ENCODE results near the gene OLFML2A. TPM values are rescaled to one million over a fixed set of nuclear protein-coding genes. Genes with fewer than 3 reads are reported as not detected.
A peak's percentile ranks its signal among the peaks of the same experiment; 100 is the strongest.
"Not testable (repeated sequence)": the region's sequence is repeated elsewhere in the genome, so short reads cannot be mapped to it uniquely, and the experiment has no call there.

The OLFML2A gene
- total RNA-seq = not detected

GRCh38 chr9:124776954-124777648 is at the start of gene OLFML2A:
Gene OLFML2A (plus strand): TSS chr9:124777133. CDS start chr9:124777271, 138 bp downstream.
- DNase-seq = peak; percentile 21
- Mint-ChIP-seq H3K4me3 (peak within 1 kb of the TSS; percentile 46), H3K27me3 (peaks cover 37% of the 10 kb centered on the region), H3K36me3 (ENCODE audit: low read depth) (no peaks in the 10 kb centered on the region), H3K27ac (no peak within 1 kb of the TSS), H3K4me1 (peaks cover 32% of the 10 kb centered on the region), H3K9me3 (no peaks in the 10 kb centered on the region)
- ChIA-PET CTCF (interaction anchor here (1.0 to 10.1 kb wide), 6 partner anchors 8 to 116 kb away, joined by 3 to 264 read pairs (median 4); partner anchors contain the start of gene WDR38), POLR2A (interaction anchor here (1.0 to 1.4 kb wide), 2 partner anchors 71 to 77 kb away, joined by 3 read pairs; partner anchors contain the start of gene WDR38)

GRCh38 chr9:124730772-124731171 is 46.2 kb upstream of the OLFML2A start:
- H3K27ac Mint-ChIP-seq = no peak overlapping the region
- no peaks in the 10 kb centered on the region for H3K9me3 Mint-ChIP-seq
- DNase-seq = no peak
- peaks cover 6% of the 10 kb centered on the region for H3K27me3 Mint-ChIP-seq
- ChIA-PET POLR2A (no interaction called here), CTCF (interaction anchor here (0.9 kb wide), 1 partner anchor 19 kb away, joined by 4 read pairs; no protein-coding TSS in a partner anchor)
- no peak overlapping the region for H3K4me3 Mint-ChIP-seq
- peaks cover 8% of the 10 kb centered on the region for H3K4me1 Mint-ChIP-seq
- H3K36me3 Mint-ChIP-seq (ENCODE audit: low read depth) = no peaks in the 10 kb centered on the region

- POLR2A ChIA-PET = interaction anchor here (1.5 kb wide), 1 partner anchor 9 kb away, joined by 3 read pairs; no protein-coding TSS in a partner anchor
Observed at GRCh38 chr9:124733964-124734740, 42.8 kb upstream of the OLFML2A start.

GRCh38 chr9:124734741-124735083 is 42.2 kb upstream of the OLFML2A start:
- H3K9me3 Mint-ChIP-seq; DNase-seq; H3K27ac Mint-ChIP-seq; CTCF ChIA-PET; H3K36me3 Mint-ChIP-seq (ENCODE audit: low read depth); H3K4me1 Mint-ChIP-seq; H3K27me3 Mint-ChIP-seq; H3K4me3 Mint-ChIP-seq: not testable (repeated sequence)
- POLR2A ChIA-PET = interaction anchor here (1.5 kb wide), 1 partner anchor 9 kb away, joined by 3 read pairs; no protein-coding TSS in a partner anchor

More at GRCh38 chr9:124733964-124734740, 42.8 kb upstream of the OLFML2A start:
- Mint-ChIP-seq H3K4me3 (no peak overlapping the region), H3K36me3 (ENCODE audit: low read depth) (no peaks in the 10 kb centered on the region), H3K4me1 (peaks cover 8% of the 10 kb centered on the region), H3K27me3 (no peaks in the 10 kb centered on the region), H3K9me3 (no peaks in the 10 kb centered on the region), H3K27ac (no peak overlapping the region)
- DNase-seq = no peak
- CTCF ChIA-PET = no interaction called here

GRCh38 chr9:124735121-124735520 is 41.8 kb upstream of the OLFML2A start:
- POLR2A ChIA-PET = no interaction called here
- H3K4me1 Mint-ChIP-seq = peaks cover 8% of the 10 kb centered on the region
- H3K27ac Mint-ChIP-seq = no peak overlapping the region
- no peak for DNase-seq
- H3K36me3 Mint-ChIP-seq (ENCODE audit: low read depth) = no peaks in the 10 kb centered on the region
- H3K4me3 Mint-ChIP-seq = no peak overlapping the region
- H3K27me3 Mint-ChIP-seq = peaks cover 3% of the 10 kb centered on the region
- no peaks in the 10 kb centered on the region for H3K9me3 Mint-ChIP-seq
- CTCF ChIA-PET = no interaction called here

- H3K27ac Mint-ChIP-seq; CTCF ChIA-PET; H3K9me3 Mint-ChIP-seq; DNase-seq; H3K4me3 Mint-ChIP-seq; H3K27me3 Mint-ChIP-seq; H3K36me3 Mint-ChIP-seq (ENCODE audit: low read depth); POLR2A ChIA-PET: not testable (repeated sequence)
- H3K4me1 Mint-ChIP-seq = peaks cover 15% of the 10 kb centered on the region
Observed at GRCh38 chr9:124738075-124738474, 38.9 kb upstream of the OLFML2A start.

GRCh38 chr9:124739360-124739759 is 37.6 kb upstream of the OLFML2A start:
- no peak overlapping the region for H3K4me3 Mint-ChIP-seq
- peaks cover 19% of the 10 kb centered on the region for H3K4me1 Mint-ChIP-seq
- H3K9me3 Mint-ChIP-seq = no peaks in the 10 kb centered on the region
- H3K36me3 Mint-ChIP-seq (ENCODE audit: low read depth) = no peaks in the 10 kb centered on the region
- CTCF ChIA-PET = interaction anchor here (0.7 kb wide), 2 partner anchors 27 to 35 kb away, joined by 3 to 4 read pairs; no protein-coding TSS in a partner anchor
- DNase-seq = no peak
- POLR2A ChIA-PET = no interaction called here
- peaks cover 3% of the 10 kb centered on the region for H3K27me3 Mint-ChIP-seq
- H3K27ac Mint-ChIP-seq = no peak overlapping the region

- POLR2A ChIA-PET = no interaction called here
- no peaks in the 10 kb centered on the region for H3K9me3 Mint-ChIP-seq
- H3K27ac Mint-ChIP-seq = no peak overlapping the region
- H3K27me3 Mint-ChIP-seq = peaks cover 3% of the 10 kb centered on the region
- CTCF ChIA-PET = interaction anchor here (3.2 kb wide), 1 partner anchor 29 kb away, joined by 11 read pairs; no protein-coding TSS in a partner anchor
- H3K36me3 Mint-ChIP-seq (ENCODE audit: low read depth) = no peaks in the 10 kb centered on the region
- no peak for DNase-seq
- H3K4me3 Mint-ChIP-seq = no peak overlapping the region
- H3K4me1 Mint-ChIP-seq = peaks cover 13% of the 10 kb centered on the region
Observed at GRCh38 chr9:124741149-124741548, 35.8 kb upstream of the OLFML2A start.

GRCh38 chr9:124741662-124742061 is 35.3 kb upstream of the OLFML2A start:
- Mint-ChIP-seq H3K9me3 (no peaks in the 10 kb centered on the region), H3K4me3 (no peak overlapping the region), H3K27me3 (peaks cover 3% of the 10 kb centered on the region), H3K4me1 (peaks cover 13% of the 10 kb centered on the region), H3K36me3 (ENCODE audit: low read depth) (no peaks in the 10 kb centered on the region), H3K27ac (no peak overlapping the region)
- no peak for DNase-seq
- CTCF ChIA-PET = interaction anchor here (3.2 kb wide), 1 partner anchor 29 kb away, joined by 11 read pairs; no protein-coding TSS in a partner anchor
- POLR2A ChIA-PET = no interaction called here

- ChIA-PET POLR2A (interaction anchor here (0.9 to 1.4 kb wide), 3 partner anchors 9 to 31 kb away, joined by 3 to 4 read pairs (median 3); no protein-coding TSS in a partner anchor), CTCF (interaction anchor here (1.1 to 3.2 kb wide), 5 partner anchors 9 to 31 kb away, joined by 3 to 11 read pairs (median 4); partner anchors contain the start of gene NR6A1)
- H3K27me3 Mint-ChIP-seq = peaks cover 10% of the 10 kb centered on the region
- no peak overlapping the region for H3K4me3 Mint-ChIP-seq
- no peaks in the 10 kb centered on the region for H3K9me3 Mint-ChIP-seq
- H3K4me1 Mint-ChIP-seq = peaks cover 13% of the 10 kb centered on the region
- no peak for DNase-seq
- no peak overlapping the region for H3K27ac Mint-ChIP-seq
- H3K36me3 Mint-ChIP-seq (ENCODE audit: low read depth) = no peaks in the 10 kb centered on the region
Observed at GRCh38 chr9:124742940-124743339, 34.0 kb upstream of the OLFML2A start.

- peaks cover 10% of the 10 kb centered on the region for H3K27me3 Mint-ChIP-seq
- H3K9me3 Mint-ChIP-seq = no peaks in the 10 kb centered on the region
- H3K4me3 Mint-ChIP-seq = no peak overlapping the region
- no peak overlapping the region for H3K27ac Mint-ChIP-seq
- DNase-seq = no peak
- H3K36me3 Mint-ChIP-seq (ENCODE audit: low read depth) = no peaks in the 10 kb centered on the region
- ChIA-PET POLR2A (interaction anchor here (0.9 to 1.4 kb wide), 3 partner anchors 10 to 32 kb away, joined by 3 to 4 read pairs (median 3); no protein-coding TSS in a partner anchor), CTCF (interaction anchor here (1.1 to 3.2 kb wide), 6 partner anchors 8 to 31 kb away, joined by 3 to 11 read pairs (median 4); partner anchors contain the start of gene NR6A1)
- peaks cover 13% of the 10 kb centered on the region for H3K4me1 Mint-ChIP-seq
Observed at GRCh38 chr9:124743686-124744348, 33.1 kb upstream of the OLFML2A start.

GRCh38 chr9:124747065-124747464 is 29.9 kb upstream of the OLFML2A start:
- H3K4me3 Mint-ChIP-seq = no peak overlapping the region
- peaks cover 18% of the 10 kb centered on the region for H3K27me3 Mint-ChIP-seq
- H3K36me3 Mint-ChIP-seq (ENCODE audit: low read depth) = no peaks in the 10 kb centered on the region
- no peaks in the 10 kb centered on the region for H3K9me3 Mint-ChIP-seq
- ChIA-PET POLR2A (no interaction called here), CTCF (no interaction called here)
- DNase-seq = no peak
- peaks cover 9% of the 10 kb centered on the region for H3K4me1 Mint-ChIP-seq
- H3K27ac Mint-ChIP-seq = no peak overlapping the region
